ENCODE data around the gene SERPINA4.

Gene SERPINA4

DNA sequence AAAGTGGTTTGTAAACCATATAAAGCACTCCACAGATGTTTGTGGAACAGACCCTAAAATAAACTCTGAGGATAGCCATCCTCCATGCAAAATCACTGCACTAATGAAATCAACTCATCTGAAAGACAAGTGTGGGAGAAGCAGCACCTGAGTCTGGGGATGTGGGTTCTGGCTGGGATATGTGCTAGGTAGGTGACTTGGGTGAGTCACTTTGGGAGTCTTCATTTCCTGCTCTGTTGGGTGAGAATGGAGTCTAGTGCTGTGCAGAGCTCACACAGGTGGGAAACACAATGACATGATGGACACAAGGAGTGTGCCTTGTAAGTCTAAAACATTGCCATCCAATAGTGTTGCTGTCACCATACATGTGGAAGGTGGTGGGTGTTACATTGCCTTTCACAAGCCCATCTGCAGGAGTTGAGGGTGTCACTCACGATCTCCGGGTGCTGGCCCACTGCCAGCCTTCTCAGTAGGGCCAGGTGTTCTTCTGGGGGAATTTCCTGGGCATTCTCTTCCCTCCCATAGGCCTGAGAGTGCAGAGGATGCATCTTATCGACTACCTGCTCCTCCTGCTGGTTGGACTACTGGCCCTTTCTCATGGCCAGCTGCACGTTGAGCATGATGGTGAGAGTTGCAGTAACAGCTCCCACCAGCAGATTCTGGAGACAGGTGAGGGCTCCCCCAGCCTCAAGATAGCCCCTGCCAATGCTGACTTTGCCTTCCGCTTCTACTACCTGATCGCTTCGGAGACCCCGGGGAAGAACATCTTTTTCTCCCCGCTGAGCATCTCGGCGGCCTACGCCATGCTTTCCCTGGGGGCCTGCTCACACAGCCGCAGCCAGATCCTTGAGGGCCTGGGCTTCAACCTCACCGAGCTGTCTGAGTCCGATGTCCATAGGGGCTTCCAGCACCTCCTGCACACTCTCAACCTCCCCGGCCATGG lies 2.0 kb downstream of the SERPINA4 start:
- H3K27me3 ChIP-seq (ENCODE audit: control insufficient read depth in 2 of 2, insufficient read depth in 2 of 2, low read length in 2 of 2) = no peaks in the 10 kb centered on the region
- no peak overlapping the region for H3K27ac ChIP-seq (ENCODE audit: low read depth in 2 of 2, low read length in 2 of 2)
- no peak overlapping the region for H3K9ac ChIP-seq (ENCODE audit: low read depth in 1 of 2, low read length in 2 of 2)
- no peak overlapping the region for H3K4me3 ChIP-seq (ENCODE audit: low read length in 2 of 2)
- H3K9me3 ChIP-seq (ENCODE audit: control insufficient read depth in 2 of 2, low read length in 2 of 2) = no peaks in the 10 kb centered on the region
- no peaks in the 10 kb centered on the region for H3K4me1 ChIP-seq (ENCODE audit: control insufficient read depth in 2 of 2, insufficient read depth in 2 of 2, low read length in 2 of 2)
- H3K36me3 ChIP-seq (ENCODE audit: control insufficient read depth in 2 of 2, insufficient read depth in 2 of 2, low read length in 2 of 2) = no peaks in the 10 kb centered on the region

- Histone ChIP-seq H3K27ac (ENCODE audit: low read depth in 2 of 2, low read length in 2 of 2) (no peak overlapping the region), H3K4me3 (ENCODE audit: low read length in 2 of 2) (no peak overlapping the region), H3K4me1 (ENCODE audit: control insufficient read depth in 2 of 2, insufficient read depth in 2 of 2, low read length in 2 of 2) (no peaks in the 10 kb centered on the region), H3K27me3 (ENCODE audit: control insufficient read depth in 2 of 2, insufficient read depth in 2 of 2, low read length in 2 of 2) (no peaks in the 10 kb centered on the region), H3K9me3 (ENCODE audit: control insufficient read depth in 2 of 2, low read length in 2 of 2) (no peaks in the 10 kb centered on the region), H3K36me3 (ENCODE audit: control insufficient read depth in 2 of 2, insufficient read depth in 2 of 2, low read length in 2 of 2) (no peaks in the 10 kb centered on the region), H3K9ac (ENCODE audit: low read depth in 1 of 2, low read length in 2 of 2) (no peak overlapping the region)
Observed at GRCh38 chr14:94564381-94564780, 3.1 kb downstream of the SERPINA4 start.

GRCh38 chr14:94568186-94568585 lies 6.9 kb downstream of the SERPINA4 start:
- Histone ChIP-seq H3K27me3 (ENCODE audit: control insufficient read depth in 2 of 2, insufficient read depth in 2 of 2, low read length in 2 of 2) (no peaks in the 10 kb centered on the region), H3K9ac (ENCODE audit: low read depth in 1 of 2, low read length in 2 of 2) (no peak overlapping the region), H3K9me3 (ENCODE audit: control insufficient read depth in 2 of 2, low read length in 2 of 2) (no peaks in the 10 kb centered on the region), H3K27ac (ENCODE audit: low read depth in 2 of 2, low read length in 2 of 2) (no peak overlapping the region), H3K36me3 (ENCODE audit: control insufficient read depth in 2 of 2, insufficient read depth in 2 of 2, low read length in 2 of 2) (no peaks in the 10 kb centered on the region), H3K4me1 (ENCODE audit: control insufficient read depth in 2 of 2, insufficient read depth in 2 of 2, low read length in 2 of 2) (no peaks in the 10 kb centered on the region), H3K4me3 (ENCODE audit: low read length in 2 of 2) (no peak overlapping the region)

DNA sequence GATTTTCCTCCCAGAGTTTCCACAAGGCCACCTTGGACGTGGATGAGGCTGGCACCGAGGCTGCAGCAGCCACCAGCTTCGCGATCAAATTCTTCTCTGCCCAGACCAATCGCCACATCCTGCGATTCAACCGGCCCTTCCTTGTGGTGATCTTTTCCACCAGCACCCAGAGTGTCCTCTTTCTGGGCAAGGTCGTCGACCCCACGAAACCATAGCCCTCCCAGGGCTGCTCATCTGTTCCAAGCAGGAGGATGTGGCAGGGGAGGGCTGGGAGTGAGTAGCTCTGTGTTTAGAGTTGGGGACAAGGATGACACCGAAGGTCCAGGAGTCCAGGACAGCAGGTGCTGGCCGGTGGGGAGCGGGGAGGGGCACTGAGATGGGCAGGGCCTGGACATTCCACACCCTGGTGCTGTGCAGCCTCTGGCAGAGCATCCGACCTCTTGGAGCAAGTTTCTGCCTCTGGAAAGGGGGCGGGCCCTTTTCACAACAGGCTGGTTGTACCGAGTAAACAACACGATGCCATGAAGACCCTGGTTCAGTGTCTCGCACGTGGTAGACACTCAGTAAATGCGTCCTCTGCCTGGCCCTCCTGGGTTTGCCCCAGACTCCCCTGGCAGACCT lies 8.2 kb downstream of the SERPINA4 start:
- Histone ChIP-seq H3K4me1 (ENCODE audit: control insufficient read depth in 2 of 2, insufficient read depth in 2 of 2, low read length in 2 of 2) (no peaks in the 10 kb centered on the region), H3K27me3 (ENCODE audit: control insufficient read depth in 2 of 2, insufficient read depth in 2 of 2, low read length in 2 of 2) (no peaks in the 10 kb centered on the region), H3K27ac (ENCODE audit: low read depth in 2 of 2, low read length in 2 of 2) (no peak overlapping the region), H3K36me3 (ENCODE audit: control insufficient read depth in 2 of 2, insufficient read depth in 2 of 2, low read length in 2 of 2) (no peaks in the 10 kb centered on the region), H3K4me3 (ENCODE audit: low read length in 2 of 2) (no peak overlapping the region), H3K9me3 (ENCODE audit: control insufficient read depth in 2 of 2, low read length in 2 of 2) (no peaks in the 10 kb centered on the region), H3K9ac (ENCODE audit: low read depth in 1 of 2, low read length in 2 of 2) (no peak overlapping the region)

DNA sequence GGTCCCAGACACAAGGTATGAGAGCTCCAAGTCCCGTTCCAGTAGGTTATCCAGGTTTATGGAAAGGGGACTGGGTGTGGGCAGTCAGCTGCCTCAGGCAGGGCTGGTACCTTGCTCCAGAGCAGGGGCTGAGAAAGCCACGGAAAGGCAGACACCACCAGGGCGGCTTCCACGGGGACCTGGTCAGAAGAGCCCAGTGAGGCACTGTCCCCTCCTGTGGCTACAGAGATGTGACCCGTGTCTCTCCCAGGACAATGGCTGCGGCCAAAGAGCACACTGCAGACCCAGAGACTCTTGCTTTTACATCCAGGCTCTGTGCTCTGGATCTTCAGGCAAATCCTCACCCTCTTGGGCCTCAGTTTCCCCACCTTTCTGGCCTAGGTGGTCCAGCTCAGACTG lies 8.8 kb downstream of the SERPINA4 start:
- no peaks in the 10 kb centered on the region for H3K36me3 ChIP-seq (ENCODE audit: control insufficient read depth in 2 of 2, insufficient read depth in 2 of 2, low read length in 2 of 2)
- no peaks in the 10 kb centered on the region for H3K9me3 ChIP-seq (ENCODE audit: control insufficient read depth in 2 of 2, low read length in 2 of 2)
- H3K4me1 ChIP-seq (ENCODE audit: control insufficient read depth in 2 of 2, insufficient read depth in 2 of 2, low read length in 2 of 2) = no peaks in the 10 kb centered on the region
- no peak overlapping the region for H3K4me3 ChIP-seq (ENCODE audit: low read length in 2 of 2)
- no peak overlapping the region for H3K27ac ChIP-seq (ENCODE audit: low read depth in 2 of 2, low read length in 2 of 2)
- H3K27me3 ChIP-seq (ENCODE audit: control insufficient read depth in 2 of 2, insufficient read depth in 2 of 2, low read length in 2 of 2) = no peaks in the 10 kb centered on the region
- no peak overlapping the region for H3K9ac ChIP-seq (ENCODE audit: low read depth in 1 of 2, low read length in 2 of 2)

- no peak overlapping the region for H3K27ac ChIP-seq (ENCODE audit: low read depth in 2 of 2, low read length in 2 of 2)
- no peaks in the 10 kb centered on the region for H3K4me1 ChIP-seq (ENCODE audit: control insufficient read depth in 2 of 2, insufficient read depth in 2 of 2, low read length in 2 of 2)
- no peak overlapping the region for H3K9ac ChIP-seq (ENCODE audit: low read depth in 1 of 2, low read length in 2 of 2)
- H3K27me3 ChIP-seq (ENCODE audit: control insufficient read depth in 2 of 2, insufficient read depth in 2 of 2, low read length in 2 of 2) = no peaks in the 10 kb centered on the region
- no peaks in the 10 kb centered on the region for H3K9me3 ChIP-seq (ENCODE audit: control insufficient read depth in 2 of 2, low read length in 2 of 2)
- H3K4me3 ChIP-seq (ENCODE audit: low read length in 2 of 2) = no peak overlapping the region
- no peaks in the 10 kb centered on the region for H3K36me3 ChIP-seq (ENCODE audit: control insufficient read depth in 2 of 2, insufficient read depth in 2 of 2, low read length in 2 of 2)
Observed at GRCh38 chr14:94570440-94570839, 9.2 kb downstream of the SERPINA4 start.

DNA sequence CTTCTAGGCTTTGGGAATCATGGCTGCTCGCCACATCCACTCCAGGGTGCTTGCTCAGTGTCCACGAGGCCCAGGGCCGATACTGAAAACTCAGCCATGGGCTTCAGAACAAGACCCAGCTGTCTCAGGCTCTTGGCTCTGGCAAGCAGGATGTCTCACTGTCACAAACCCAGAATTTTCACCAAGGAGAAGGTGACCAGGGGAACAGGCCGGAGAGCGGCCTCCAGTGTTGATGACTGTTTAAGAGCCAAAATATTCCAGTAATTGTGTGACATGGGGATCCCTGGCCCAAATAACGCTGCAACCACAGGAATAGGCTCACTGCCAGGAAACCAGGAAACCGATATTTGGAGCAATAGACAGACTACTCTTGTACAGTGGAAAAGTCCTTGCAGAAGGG lies 10.2 kb downstream of the SERPINA4 start:
- H3K27me3 ChIP-seq (ENCODE audit: control insufficient read depth in 2 of 2, insufficient read depth in 2 of 2, low read length in 2 of 2) = no peaks in the 10 kb centered on the region
- H3K27ac ChIP-seq (ENCODE audit: low read depth in 2 of 2, low read length in 2 of 2) = peak overlapping the region; percentile 16 to 17
- H3K4me3 ChIP-seq (ENCODE audit: low read length in 2 of 2) = no peak overlapping the region
- H3K4me1 ChIP-seq (ENCODE audit: control insufficient read depth in 2 of 2, insufficient read depth in 2 of 2, low read length in 2 of 2) = no peaks in the 10 kb centered on the region
- no peak overlapping the region for H3K9ac ChIP-seq (ENCODE audit: low read depth in 1 of 2, low read length in 2 of 2)
- H3K36me3 ChIP-seq (ENCODE audit: control insufficient read depth in 2 of 2, insufficient read depth in 2 of 2, low read length in 2 of 2) = no peaks in the 10 kb centered on the region
- no peaks in the 10 kb centered on the region for H3K9me3 ChIP-seq (ENCODE audit: control insufficient read depth in 2 of 2, low read length in 2 of 2)

DNA sequence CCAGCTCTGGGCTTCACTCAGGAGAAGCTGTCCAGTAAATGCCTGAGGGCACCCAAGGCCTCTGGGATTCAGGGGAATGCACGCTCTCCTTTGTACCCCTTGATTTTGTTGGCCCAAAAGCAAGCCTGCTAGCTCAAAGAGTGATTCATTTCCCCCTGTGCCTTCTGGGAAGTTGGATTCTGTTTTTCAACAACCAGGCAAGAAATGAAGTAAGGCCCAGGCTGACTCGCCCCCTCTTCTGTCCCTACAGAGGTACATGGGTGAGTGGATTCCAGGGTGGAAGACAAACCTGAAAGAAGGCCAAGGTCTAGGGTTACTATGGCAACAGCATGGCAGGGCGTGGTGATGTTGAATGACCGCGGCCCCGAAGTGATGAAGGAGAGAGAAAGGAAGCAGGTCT lies 10.7 kb downstream of the SERPINA4 start:
- Histone ChIP-seq H3K36me3 (ENCODE audit: control insufficient read depth in 2 of 2, insufficient read depth in 2 of 2, low read length in 2 of 2) (no peaks in the 10 kb centered on the region), H3K4me3 (ENCODE audit: low read length in 2 of 2) (no peak overlapping the region), H3K9ac (ENCODE audit: low read depth in 1 of 2, low read length in 2 of 2) (no peak overlapping the region), H3K9me3 (ENCODE audit: control insufficient read depth in 2 of 2, low read length in 2 of 2) (no peaks in the 10 kb centered on the region), H3K27me3 (ENCODE audit: control insufficient read depth in 2 of 2, insufficient read depth in 2 of 2, low read length in 2 of 2) (no peaks in the 10 kb centered on the region), H3K27ac (ENCODE audit: low read depth in 2 of 2, low read length in 2 of 2) (no peak overlapping the region), H3K4me1 (ENCODE audit: control insufficient read depth in 2 of 2, insufficient read depth in 2 of 2, low read length in 2 of 2) (no peaks in the 10 kb centered on the region)

DNA sequence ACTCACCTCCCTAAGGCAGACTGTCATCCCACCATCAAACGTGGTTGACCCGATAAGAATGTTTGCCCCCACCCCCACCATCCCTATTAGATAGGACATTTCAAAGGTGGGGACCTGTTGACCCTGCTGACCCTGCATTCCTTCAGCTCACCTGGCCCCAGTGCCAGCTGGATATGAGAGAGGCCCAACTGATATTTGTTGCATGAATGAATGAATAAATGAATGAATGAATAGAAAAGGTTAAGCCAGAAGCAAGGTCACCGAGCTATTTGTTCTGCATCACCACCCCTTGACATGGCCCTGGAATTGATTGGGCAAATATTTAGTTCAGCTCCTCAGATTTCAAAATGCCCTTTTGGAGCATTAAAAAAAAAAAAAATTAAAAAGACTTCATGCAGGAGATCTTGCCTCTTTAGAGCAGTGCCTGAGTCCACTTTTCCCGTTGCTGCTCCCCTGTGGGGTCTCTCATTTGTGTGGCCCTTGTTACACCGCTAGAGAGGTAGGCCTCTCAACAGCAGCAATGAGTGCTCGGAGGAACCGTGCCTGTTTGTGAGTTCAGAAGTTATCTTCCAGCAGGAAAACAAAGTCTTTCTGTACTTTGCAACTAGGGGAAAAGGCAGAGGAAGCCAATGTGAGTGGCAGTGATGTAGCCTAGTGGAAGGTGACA lies 11.5 kb downstream of the SERPINA4 start:
- Histone ChIP-seq H3K36me3 (ENCODE audit: control insufficient read depth in 2 of 2, insufficient read depth in 2 of 2, low read length in 2 of 2) (no peaks in the 10 kb centered on the region), H3K27me3 (ENCODE audit: control insufficient read depth in 2 of 2, insufficient read depth in 2 of 2, low read length in 2 of 2) (no peaks in the 10 kb centered on the region), H3K9ac (ENCODE audit: low read depth in 1 of 2, low read length in 2 of 2) (no peak overlapping the region), H3K4me1 (ENCODE audit: control insufficient read depth in 2 of 2, insufficient read depth in 2 of 2, low read length in 2 of 2) (no peaks in the 10 kb centered on the region), H3K9me3 (ENCODE audit: control insufficient read depth in 2 of 2, low read length in 2 of 2) (no peaks in the 10 kb centered on the region), H3K27ac (ENCODE audit: low read depth in 2 of 2, low read length in 2 of 2) (no peak overlapping the region), H3K4me3 (ENCODE audit: low read length in 2 of 2) (no peak overlapping the region)

Measured in mucosa of rectum (tissue), 2 donors.